Measurements from ENCODE around the gene CHST13. TPM values are rescaled to one million over a fixed set of nuclear protein-coding genes. Genes with fewer than 3 reads are reported as not detected.

CHST13 gene
- total RNA-seq, 1 experiment from 2014 or later: 0.91 TPM

DNA sequence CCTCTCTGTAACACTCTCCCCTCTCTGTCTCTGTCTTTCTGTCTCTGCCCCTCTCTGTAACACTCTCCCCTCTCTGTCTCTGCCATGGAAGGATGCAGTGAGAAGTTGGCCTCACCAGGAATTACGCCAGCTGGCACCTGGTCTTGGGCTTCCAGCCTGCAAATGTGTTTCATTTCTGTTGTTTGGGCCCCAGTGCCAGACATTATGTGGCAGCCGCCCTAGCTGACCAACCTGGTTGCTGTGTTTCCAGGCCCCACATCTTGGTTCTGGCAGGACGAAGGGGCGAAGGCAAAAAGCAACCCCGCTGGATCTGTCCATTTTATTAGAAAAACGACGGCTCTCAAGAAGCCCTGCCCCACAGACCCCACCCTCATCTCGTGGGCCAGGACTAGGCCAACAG lies 43.1 kb upstream of the CHST13 start:
- Histone ChIP-seq H4K20me1 (ENCODE audit: insufficient read depth) (no peaks in the 10 kb centered on the region), H3K4me2 (ENCODE audit: low read length) (no peak overlapping the region), H3K4me1 (ENCODE audit: control insufficient read depth in 1 of 2, insufficient read depth in 2 of 2, low read length in 2 of 2) (peaks cover 4 to 8% of the 10 kb centered on the region in 2 experiments; a peak in 3 of 4 replicates), H3K79me2 (ENCODE audit: insufficient read depth, low read length) (no peaks in the 10 kb centered on the region), H3K9ac (ENCODE audit: low read length) (no peak overlapping the region), H3K4me3 (replicated peaks in 1 of 2; ENCODE audit: low read depth in 1 of 2, low read length in 2 of 2) (no peak overlapping the region), H3K27ac (ENCODE audit: low read depth, low read length) (no peak overlapping the region), H3K9me2 (ENCODE audit: insufficient read depth) (no peaks in the 10 kb centered on the region), H2AFZ (ENCODE audit: low read depth, low read length, poor library complexity, severe bottlenecking) (no peak overlapping the region), H3K27me3 (ENCODE audit: insufficient read depth, low read length) (no peaks in the 10 kb centered on the region), H3K9me3 (ENCODE audit: control insufficient read depth in 1 of 2, insufficient read depth in 1 of 2, low read depth in 1 of 2, low read length in 2 of 2) (no peaks in the 10 kb centered on the region), H3K36me3 (ENCODE audit: control insufficient read depth in 1 of 2, insufficient read depth in 2 of 2, low read length in 2 of 2) (no peaks in the 10 kb centered on the region)
- no peak for DNase-seq (ENCODE audit: low read depth, low spot score)
- no TSS peak for BruUV-seq (replicated peaks)
- TF ChIP-seq EZH2phosphoT487 (IDR thresholded peaks at IDR 0.05; ENCODE audit: borderline replicate concordance) (no peak), ZNF274 (IDR thresholded peaks at IDR 0.05; ENCODE audit: low read depth, low read length) (no peak)
- CTCF ChIA-PET: no interaction called here
- ATAC-seq: no peak
- intact Hi-C loops (cut with micrococcal nuclease): no loop called here
- RAD21 ChIA-PET (ENCODE audit: low non-redundant PET in 1 of 2, low total read pairs in 2 of 2, uncharacterized antibody in 2 of 2, unreplicated experiment in 2 of 2): no interaction called here
- POLR2A ChIA-PET: no interaction called here

DNA sequence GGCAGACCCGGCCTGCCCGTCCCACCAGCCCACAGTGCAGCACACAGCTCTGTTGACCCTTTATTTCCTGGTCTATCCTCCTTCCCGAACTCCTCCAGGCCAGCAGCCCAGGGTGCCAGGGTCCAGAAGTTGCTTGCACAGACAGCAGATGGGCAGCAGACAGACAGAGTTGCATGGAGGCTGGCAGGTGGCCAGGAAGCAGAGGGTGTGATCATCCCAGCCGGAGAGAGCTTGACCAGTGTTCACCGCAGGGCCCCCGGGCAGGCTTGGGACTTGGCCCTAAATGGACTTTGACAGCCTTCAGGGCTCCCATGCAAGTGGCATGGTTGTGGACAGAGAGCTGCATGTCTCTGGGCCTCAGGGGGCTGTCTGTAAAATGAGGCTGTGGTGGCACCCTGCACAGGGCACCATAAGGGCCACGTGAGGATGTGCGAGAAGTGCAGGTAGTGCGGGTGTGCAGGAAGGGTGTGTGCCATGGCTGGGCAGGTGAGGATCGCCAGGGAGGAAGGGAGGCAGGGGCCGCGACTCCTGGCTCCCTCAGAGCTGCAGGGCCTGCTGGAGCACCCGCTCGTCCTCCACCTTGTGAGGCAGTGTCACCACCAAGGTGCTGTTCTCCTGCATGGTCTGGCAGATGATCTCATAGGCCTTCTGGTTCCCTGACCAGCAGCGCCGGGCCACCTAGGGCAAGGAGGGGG lies 42.0 kb upstream of the CHST13 start:
- Histone ChIP-seq H3K4me1 (ENCODE audit: control insufficient read depth in 1 of 2, insufficient read depth in 2 of 2, low read length in 2 of 2) (peaks cover 4 to 5% of the 10 kb centered on the region in 2 experiments; a peak in 3 of 4 replicates), H3K9me3 (ENCODE audit: control insufficient read depth in 1 of 2, insufficient read depth in 1 of 2, low read depth in 1 of 2, low read length in 2 of 2) (no peaks in the 10 kb centered on the region), H3K4me3 (replicated peaks in 1 of 2; ENCODE audit: low read depth in 1 of 2, low read length in 2 of 2) (no peak overlapping the region), H3K9me2 (ENCODE audit: insufficient read depth) (no peaks in the 10 kb centered on the region), H2AFZ (ENCODE audit: low read depth, low read length, poor library complexity, severe bottlenecking) (no peak overlapping the region), H3K36me3 (ENCODE audit: control insufficient read depth in 1 of 2, insufficient read depth in 2 of 2, low read length in 2 of 2) (no peaks in the 10 kb centered on the region), H4K20me1 (ENCODE audit: insufficient read depth) (no peaks in the 10 kb centered on the region), H3K79me2 (ENCODE audit: insufficient read depth, low read length) (no peaks in the 10 kb centered on the region), H3K27ac (ENCODE audit: low read depth, low read length) (no peak overlapping the region), H3K9ac (ENCODE audit: low read length) (no peak overlapping the region), H3K27me3 (ENCODE audit: insufficient read depth, low read length) (no peaks in the 10 kb centered on the region), H3K4me2 (ENCODE audit: low read length) (no peak overlapping the region)
- BruUV-seq (replicated peaks): no TSS peak
- TF ChIP-seq TCF7L2 (IDR thresholded peaks at IDR 0.05; ENCODE audit: borderline replicate concordance, extremely low read depth, insufficient read depth, insufficient read length) (no peak), POLR2AphosphoS5 (IDR thresholded peaks at IDR 0.05; ENCODE audit: low read depth, low read length) (no peak), POLR2A (IDR thresholded peaks at IDR 0.05; ENCODE audit: borderline replicate concordance, extremely low read depth, insufficient read depth, insufficient read length) (no peak), ZNF274 (IDR thresholded peaks at IDR 0.05; ENCODE audit: low read depth, low read length) (no peak)
- POLR2A ChIA-PET: no interaction called here
- CTCF ChIA-PET: no interaction called here
- ATAC-seq (no peak), DNase-seq (ENCODE audit: low read depth, low spot score) (no peak)
- RAD21 ChIA-PET (ENCODE audit: low non-redundant PET in 1 of 2, low total read pairs in 2 of 2, uncharacterized antibody in 2 of 2, unreplicated experiment in 2 of 2): no interaction called here
- intact Hi-C loops (cut with micrococcal nuclease): no loop called here

All from HCT116 (cell line).